Activated T-cell treated with anti-CD3 and anti-CD28 coated beads for 4 hours (primary cell): ENCODE measurements around the gene RPL38.

ENCODE experiments used
- DNase-seq: peaks from one replicate; pipeline ENCODE4 v3.0.0-alpha.2; 2020

The RPL38 gene

DNA sequence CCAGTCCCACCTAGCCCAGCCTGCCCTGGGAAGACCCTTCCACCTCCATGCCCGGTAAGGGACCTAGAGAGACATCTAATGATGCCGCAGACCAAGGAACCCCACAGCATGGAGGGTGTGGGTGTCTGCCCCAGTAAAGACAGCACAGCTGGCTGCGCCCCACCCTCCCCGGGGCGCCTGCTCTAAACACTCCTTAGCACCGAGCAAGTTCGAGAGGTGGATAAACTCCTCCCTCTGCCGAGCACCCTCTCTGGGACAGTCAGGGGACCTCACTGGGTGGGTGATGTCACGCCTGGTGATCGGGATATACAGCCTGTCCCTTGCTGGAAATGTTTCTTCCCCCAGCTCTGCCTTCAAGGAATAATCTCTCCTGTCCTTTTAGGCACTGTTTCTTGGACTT is 53.8 kb downstream of the RPL38 start:
- DNase-seq: no peak

DNA sequence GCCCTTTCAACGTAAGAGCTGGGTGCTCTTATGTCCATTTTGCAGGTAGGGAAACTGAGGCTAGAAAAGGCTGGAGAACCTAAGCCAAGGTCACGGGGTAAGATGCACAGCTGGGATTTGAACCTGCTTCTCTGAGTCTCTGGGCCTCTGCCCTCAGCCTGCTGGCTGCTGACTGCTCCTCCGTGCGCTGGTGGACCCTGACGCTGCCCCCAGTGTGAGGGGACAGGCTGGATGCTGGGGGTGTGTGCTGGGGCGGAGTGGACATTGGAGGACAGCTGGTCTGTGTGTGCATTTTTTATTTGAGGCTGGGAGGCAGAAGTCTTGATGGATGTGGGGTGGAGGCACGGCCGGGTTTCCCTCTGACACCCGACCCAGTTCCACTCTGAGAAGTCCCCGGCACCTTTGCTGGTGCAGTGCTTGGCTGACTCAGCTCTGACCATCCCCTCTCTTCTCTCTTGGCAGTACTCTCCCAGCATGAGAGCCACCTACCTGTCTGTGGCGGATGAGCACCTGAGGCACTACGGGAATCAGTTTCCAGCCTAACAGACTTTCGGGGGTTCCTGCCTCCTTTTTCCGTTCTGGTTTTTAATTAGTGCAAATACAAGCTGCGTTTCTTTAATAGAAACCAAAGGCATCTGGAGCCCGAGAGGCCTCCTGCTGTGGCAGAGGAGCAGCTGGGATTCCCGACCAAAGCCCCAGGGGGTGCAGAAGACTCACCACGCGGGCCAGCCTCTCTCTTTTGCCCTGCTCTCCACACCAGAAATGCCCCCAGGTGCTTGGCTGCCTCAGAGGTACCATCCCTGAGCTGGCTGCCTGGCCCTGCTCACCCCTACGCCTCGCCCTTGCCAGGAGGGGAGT is 56.4 kb downstream of the RPL38 start:
- DNase-seq: no peak
